Measurements from ENCODE around the gene DIO1.

- TF ChIP-seq EZH2 (IDR thresholded peaks at IDR 0.05; ENCODE audit: borderline replicate concordance, low read depth, low read length, poor library complexity, severe bottlenecking): no peak
- no peak for TF ChIP-seq CTCF (conservative IDR thresholded peaks at IDR 0.05; ENCODE audit: low read depth, low read length)
Measured at GRCh38 chr1:53934170-53934765, 40.3 kb downstream of the DIO1 start.

Data from A673 (cell line).